ENCODE results near the gene FAM170B. TPM values are rescaled to one million over a fixed set of nuclear protein-coding genes. Genes with fewer than 3 reads are reported as not detected.

Gene FAM170B
- total and polyA plus RNA-seq, 9 of the 15 experiments (the other 6 are each of a cell fraction or from before 2014, with no cell fraction given) = 0.11 to 0.21 TPM; not detected in 7

DNA sequence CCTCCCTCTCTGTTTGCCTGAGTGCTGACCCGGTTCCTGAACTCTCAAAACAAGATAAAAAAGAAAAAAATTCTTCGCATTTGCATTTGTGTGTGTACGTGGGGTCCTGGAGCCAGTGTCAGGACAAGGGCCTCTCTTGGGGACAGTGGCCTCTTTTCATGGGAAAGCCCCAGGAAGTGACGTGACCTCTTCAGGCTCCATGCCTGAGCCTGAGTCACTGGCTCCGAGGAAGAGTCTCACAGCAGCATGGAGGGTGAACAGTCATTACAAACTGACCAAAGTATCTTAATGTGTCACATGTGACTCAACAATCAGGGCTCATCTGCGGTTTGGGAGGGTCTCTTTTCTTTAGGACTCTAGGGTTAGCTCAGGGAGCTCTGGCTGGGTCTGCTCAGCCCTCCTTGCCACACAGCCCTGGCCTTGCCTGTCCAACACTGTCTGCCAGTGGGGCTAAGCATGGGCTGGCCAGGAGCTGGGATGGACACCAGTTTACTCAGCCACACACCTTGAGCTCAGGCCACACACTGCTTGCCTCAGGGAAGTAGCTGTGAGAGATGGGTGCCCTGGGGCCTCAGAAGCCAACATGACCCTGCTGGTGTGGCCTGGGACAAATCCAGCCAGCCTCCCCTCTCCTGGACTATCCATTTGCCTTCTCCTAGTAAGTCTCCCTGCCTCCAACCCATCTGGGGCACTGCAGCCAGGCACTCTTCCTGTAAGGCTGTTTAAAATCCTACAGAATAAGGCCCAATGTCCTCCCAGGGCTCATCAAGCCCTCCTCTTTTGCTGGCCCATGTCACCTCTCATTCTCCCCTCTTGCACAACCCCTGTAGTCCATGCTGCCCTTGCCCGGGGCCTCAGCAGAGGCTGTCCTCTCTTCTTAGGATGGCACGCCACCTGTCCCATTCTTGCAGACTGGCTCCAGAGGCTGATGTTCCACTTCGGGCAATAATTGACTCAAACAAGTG lies 43.9 kb upstream of the FAM170B start (continued):
- TF ChIP-seq TCF7L2 (IDR thresholded peaks at IDR 0.05; ENCODE audit: low read depth, low read length) (no peak), CBX8 (IDR thresholded peaks at IDR 0.05; ENCODE audit: borderline replicate concordance, extremely low read depth, low read depth, low read length, poor library complexity, severe bottlenecking) (no peak), MAZ (CRISPR knock-in tag; conservative IDR thresholded peaks at IDR 0.05 in 1 of 2, IDR thresholded peaks at IDR 0.05 in 1 of 2) (0 out of 4 replicates have a peak, but pooled peaks of 1 of the 2 experiments have one; percentile 31), NFIC (IDR thresholded peaks at IDR 0.05) (0 out of 2 replicates have a peak, but pooled peaks have one; percentile 11), NRF1 (conservative IDR thresholded peaks at IDR 0.05 in 1 of 2, IDR thresholded peaks at IDR 0.05 in 1 of 2) (peak in 1 of 2 experiments; percentile 21; a peak in 1 of 4 replicates), FOXJ3 (CRISPR knock-in tag; IDR thresholded peaks at IDR 0.05) (no peak), HDAC1 (IDR thresholded peaks at IDR 0.05) (peak in 1 of 2 experiments; percentile 21; a peak in 1 of 4 replicates), EP300 (IDR thresholded peaks at IDR 0.05; ENCODE audit: low read length) (peak; percentile 64; the same call in 1 of the 2 replicates), NCOA2 (IDR thresholded peaks at IDR 0.05; ENCODE audit: partially characterized antibody in 2 of 2) (no peak), ZNF253 (CRISPR knock-in tag; conservative IDR thresholded peaks at IDR 0.05) (no peak)
- TF ChIP-seq, protein P1, sequence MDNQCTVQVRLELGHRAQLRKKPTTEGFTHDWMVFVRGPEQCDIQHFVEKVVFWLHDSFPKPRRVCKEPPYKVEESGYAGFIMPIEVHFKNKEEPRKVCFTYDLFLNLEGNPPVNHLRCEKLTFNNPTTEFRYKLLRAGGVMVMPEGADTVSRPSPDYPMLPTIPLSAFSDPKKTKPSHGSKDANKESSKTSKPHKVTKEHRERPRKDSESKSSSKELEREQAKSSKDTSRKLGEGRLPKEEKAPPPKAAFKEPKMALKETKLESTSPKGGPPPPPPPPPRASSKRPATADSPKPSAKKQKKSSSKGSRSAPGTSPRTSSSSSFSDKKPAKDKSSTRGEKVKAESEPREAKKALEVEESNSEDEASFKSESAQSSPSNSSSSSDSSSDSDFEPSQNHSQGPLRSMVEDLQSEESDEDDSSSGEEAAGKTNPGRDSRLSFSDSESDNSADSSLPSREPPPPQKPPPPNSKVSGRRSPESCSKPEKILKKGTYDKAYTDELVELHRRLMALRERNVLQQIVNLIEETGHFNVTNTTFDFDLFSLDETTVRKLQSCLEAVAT (IDR thresholded peaks at IDR 0.05) = 0 out of 4 replicates have a peak, but pooled peaks of 1 of the 2 experiments have one; percentile 54
- TF ChIP-seq, protein P2, sequence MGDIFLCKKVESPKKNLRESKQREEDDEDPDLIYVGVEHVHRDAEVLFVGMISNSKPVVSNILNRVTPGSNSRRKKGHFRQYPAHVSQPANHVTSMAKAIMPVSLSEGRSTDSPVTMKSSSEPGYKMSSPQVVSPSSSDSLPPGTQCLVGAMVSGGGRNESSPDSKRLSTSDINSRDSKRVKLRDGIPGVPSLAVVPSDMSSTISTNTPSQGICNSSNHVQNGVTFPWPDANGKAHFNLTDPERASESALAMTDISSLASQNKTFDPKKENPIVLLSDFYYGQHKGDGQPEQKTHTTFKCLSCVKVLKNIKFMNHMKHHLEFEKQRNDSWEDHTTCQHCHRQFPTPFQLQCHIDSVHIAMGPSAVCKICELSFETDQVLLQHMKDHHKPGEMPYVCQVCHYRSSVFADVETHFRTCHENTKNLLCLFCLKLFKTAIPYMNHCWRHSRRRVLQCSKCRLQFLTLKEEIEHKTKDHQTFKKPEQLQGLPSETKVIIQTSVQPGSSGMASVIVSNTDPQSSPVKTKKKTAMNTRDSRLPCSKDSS (IDR thresholded peaks at IDR 0.05; ENCODE audit: low read depth, partially characterized antibody) = no peak
- TF ChIP-seq, protein P3, sequence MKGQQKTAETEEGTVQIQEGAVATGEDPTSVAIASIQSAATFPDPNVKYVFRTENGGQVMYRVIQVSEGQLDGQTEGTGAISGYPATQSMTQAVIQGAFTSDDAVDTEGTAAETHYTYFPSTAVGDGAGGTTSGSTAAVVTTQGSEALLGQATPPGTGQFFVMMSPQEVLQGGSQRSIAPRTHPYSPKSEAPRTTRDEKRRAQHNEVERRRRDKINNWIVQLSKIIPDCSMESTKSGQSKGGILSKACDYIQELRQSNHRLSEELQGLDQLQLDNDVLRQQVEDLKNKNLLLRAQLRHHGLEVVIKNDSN (CRISPR knock-in tag; IDR thresholded peaks at IDR 0.05) = peak; percentile 37
- TF ChIP-seq, protein P4, sequence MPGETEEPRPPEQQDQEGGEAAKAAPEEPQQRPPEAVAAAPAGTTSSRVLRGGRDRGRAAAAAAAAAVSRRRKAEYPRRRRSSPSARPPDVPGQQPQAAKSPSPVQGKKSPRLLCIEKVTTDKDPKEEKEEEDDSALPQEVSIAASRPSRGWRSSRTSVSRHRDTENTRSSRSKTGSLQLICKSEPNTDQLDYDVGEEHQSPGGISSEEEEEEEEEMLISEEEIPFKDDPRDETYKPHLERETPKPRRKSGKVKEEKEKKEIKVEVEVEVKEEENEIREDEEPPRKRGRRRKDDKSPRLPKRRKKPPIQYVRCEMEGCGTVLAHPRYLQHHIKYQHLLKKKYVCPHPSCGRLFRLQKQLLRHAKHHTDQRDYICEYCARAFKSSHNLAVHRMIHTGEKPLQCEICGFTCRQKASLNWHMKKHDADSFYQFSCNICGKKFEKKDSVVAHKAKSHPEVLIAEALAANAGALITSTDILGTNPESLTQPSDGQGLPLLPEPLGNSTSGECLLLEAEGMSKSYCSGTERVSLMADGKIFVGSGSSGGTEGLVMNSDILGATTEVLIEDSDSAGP (CRISPR knock-in tag; IDR thresholded peaks at IDR 0.05) = no peak
- TF ChIP-seq, protein P5, sequence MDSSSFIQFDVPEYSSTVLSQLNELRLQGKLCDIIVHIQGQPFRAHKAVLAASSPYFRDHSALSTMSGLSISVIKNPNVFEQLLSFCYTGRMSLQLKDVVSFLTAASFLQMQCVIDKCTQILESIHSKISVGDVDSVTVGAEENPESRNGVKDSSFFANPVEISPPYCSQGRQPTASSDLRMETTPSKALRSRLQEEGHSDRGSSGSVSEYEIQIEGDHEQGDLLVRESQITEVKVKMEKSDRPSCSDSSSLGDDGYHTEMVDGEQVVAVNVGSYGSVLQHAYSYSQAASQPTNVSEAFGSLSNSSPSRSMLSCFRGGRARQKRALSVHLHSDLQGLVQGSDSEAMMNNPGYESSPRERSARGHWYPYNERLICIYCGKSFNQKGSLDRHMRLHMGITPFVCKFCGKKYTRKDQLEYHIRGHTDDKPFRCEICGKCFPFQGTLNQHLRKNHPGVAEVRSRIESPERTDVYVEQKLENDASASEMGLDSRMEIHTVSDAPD (CRISPR knock-in tag; IDR thresholded peaks at IDR 0.05) = no peak
- TF ChIP-seq, protein P6, sequence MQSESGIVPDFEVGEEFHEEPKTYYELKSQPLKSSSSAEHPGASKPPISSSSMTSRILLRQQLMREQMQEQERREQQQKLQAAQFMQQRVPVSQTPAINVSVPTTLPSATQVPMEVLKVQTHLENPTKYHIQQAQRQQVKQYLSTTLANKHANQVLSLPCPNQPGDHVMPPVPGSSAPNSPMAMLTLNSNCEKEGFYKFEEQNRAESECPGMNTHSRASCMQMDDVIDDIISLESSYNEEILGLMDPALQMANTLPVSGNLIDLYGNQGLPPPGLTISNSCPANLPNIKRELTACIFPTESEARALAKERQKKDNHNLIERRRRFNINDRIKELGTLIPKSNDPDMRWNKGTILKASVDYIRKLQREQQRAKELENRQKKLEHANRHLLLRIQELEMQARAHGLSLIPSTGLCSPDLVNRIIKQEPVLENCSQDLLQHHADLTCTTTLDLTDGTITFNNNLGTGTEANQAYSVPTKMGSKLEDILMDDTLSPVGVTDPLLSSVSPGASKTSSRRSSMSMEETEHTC (IDR thresholded peaks at IDR 0.05) = no peak

Data from K562 (cell line).